ENCODE measurements around the gene C1orf174. TPM values are rescaled to one million over a fixed set of nuclear protein-coding genes. Genes with fewer than 3 reads are reported as not detected.

The C1orf174 gene
- total RNA-seq, 1 experiment from 2014 or later = 21.1 TPM

GRCh38 chr1:3885611-3886010 is 14.5 kb downstream of the C1orf174 start:
- Histone ChIP-seq H3K4me2 (ENCODE audit: insufficient read depth, insufficient read length, low read length) (no peak overlapping the region), H3K27me3 (ENCODE audit: insufficient read depth, low read length) (no peaks in the 10 kb centered on the region), H3K79me1 (ENCODE audit: insufficient read depth, low read depth, low read length, poor library complexity, severe bottlenecking) (no peaks in the 10 kb centered on the region), H2BK15ac (ENCODE audit: low read depth, low read length) (no peak overlapping the region), H3K18ac (ENCODE audit: insufficient read length, low read depth, low read length) (no peak overlapping the region), H3K23me2 (ENCODE audit: insufficient read length, low read depth, low read length, poor library complexity, severe bottlenecking) (no peaks in the 10 kb centered on the region), H3K4ac (ENCODE audit: low read depth, low read length) (no peak overlapping the region), H2AFZ (ENCODE audit: low read length) (no peak overlapping the region), H3K9ac (ENCODE audit: extremely low read depth, insufficient read length, low read length) (no peak overlapping the region), H3K14ac (ENCODE audit: insufficient read depth, low read length) (no peak overlapping the region), H2BK120ac (ENCODE audit: low read depth, low read length, poor library complexity, severe bottlenecking) (no peak overlapping the region), H4K8ac (replicated peaks; ENCODE audit: insufficient read length, low read depth, low read length) (no peak overlapping the region), H4K91ac (ENCODE audit: insufficient read length, low read depth, low read length) (no peak overlapping the region), H3K56ac (ENCODE audit: insufficient read length, low read depth, low read length) (no peak overlapping the region), H3K9me3 (ENCODE audit: control insufficient read depth, low read depth, low read length) (no peaks in the 10 kb centered on the region), H4K5ac (ENCODE audit: insufficient read length, low read depth, low read length) (no peak overlapping the region), H3K27ac (ENCODE audit: insufficient read length, low read depth, low read length) (no peak overlapping the region), H3T11ph (ENCODE audit: low read length) (no peak overlapping the region), H2BK12ac (ENCODE audit: insufficient read length, low read depth, low read length) (no peak overlapping the region), H2BK20ac (ENCODE audit: low read depth, low read length, poor library complexity, severe bottlenecking) (no peak overlapping the region), H3K4me1 (ENCODE audit: insufficient read depth, low read length) (no peaks in the 10 kb centered on the region), H3K23ac (ENCODE audit: insufficient read length, low read depth, low read length) (no peak overlapping the region), H2BK5ac (ENCODE audit: insufficient read length, low read length) (no peak overlapping the region), H4K20me1 (ENCODE audit: control insufficient read depth, insufficient read depth, insufficient read length) (no peaks in the 10 kb centered on the region), H2AK5ac (ENCODE audit: insufficient read length, low read length) (no peak overlapping the region), H3K79me2 (ENCODE audit: insufficient read depth, low read length) (no peaks in the 10 kb centered on the region)
- Mint-ChIP-seq H3K4me1 (no peaks in the 10 kb centered on the region), H3K27me3 (ENCODE audit: low read depth) (no peaks in the 10 kb centered on the region; the same call in 1 of the 2 replicates), H3K9me3 (no peaks in the 10 kb centered on the region), H3K4me3 (no peak overlapping the region), H3K36me3 (ENCODE audit: insufficient read depth in 1 of 3, low read depth in 3 of 3) (peaks cover 11 to 46% (median 27%) of the 10 kb centered on the region in 3 experiments; a peak in 6 of 7 replicates), H3K27ac (no peak overlapping the region)
- no peak for TF ChIP-seq CTCF (conservative IDR thresholded peaks at IDR 0.05)
- DNase-seq = no peak
- no CpG with 5 or more reads among the region's 7 CpGs for WGBS (ENCODE audit: extremely low coverage, insufficient read length, low lambda C conversion rate)
